HG03571 (cell line): ENCODE results near the gene ZNF521.
"Not testable (repeated sequence)": the region's sequence is repeated elsewhere in the genome, so short reads cannot be mapped to it uniquely, and the experiment has no call there.

ENCODE experiments used
- ATAC-seq: cut with Tn5 transposase; IDR thresholded peaks from one replicate; pipeline ENCODE4 v1.9.1; 2021; ENCODE audit not compliant: unreplicated experiment

The ZNF521 gene

DNA sequence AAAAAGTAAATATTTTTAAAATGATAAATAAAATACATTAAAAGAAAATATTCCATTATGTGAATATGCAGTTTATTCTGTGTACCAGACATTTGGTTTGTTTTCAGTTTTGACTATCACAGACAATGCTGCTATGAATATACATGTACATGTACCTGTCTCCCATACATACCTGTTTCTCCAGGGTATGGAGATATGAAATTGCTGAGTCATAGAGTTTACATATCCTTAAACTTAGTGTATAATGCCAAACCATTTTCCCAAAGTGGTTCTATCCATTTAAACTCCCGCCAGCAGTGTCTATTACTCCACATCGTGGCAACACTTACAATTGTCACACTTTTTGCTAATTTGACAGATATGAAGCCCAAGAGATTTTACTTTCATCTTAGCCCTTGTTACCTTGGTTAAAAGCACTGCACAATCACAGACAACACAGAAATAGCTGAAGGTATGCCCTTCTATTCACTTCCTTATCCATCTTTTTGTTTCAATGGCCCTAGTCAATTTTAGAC is 56.3 kb downstream of the ZNF521 start:
- no peak for ATAC-seq

DNA sequence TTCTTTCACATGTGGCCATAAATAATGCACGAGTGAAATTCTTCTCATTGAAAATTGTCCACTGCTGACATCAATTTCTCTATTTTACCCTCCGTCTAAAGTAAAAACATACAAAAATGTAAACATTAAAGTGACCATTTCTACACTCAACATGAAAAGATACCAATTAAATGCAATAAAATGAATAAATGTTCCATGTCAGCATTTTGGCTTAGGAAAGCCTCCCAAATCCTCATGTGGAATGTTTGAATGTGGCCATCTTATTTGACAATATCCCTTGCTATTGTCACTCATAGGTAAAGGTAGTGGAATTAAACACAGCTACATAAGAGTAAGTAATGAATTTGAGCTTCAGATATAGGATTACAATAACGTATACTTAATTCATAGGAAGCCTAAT is 60.8 kb downstream of the ZNF521 start:
- no peak for ATAC-seq

DNA sequence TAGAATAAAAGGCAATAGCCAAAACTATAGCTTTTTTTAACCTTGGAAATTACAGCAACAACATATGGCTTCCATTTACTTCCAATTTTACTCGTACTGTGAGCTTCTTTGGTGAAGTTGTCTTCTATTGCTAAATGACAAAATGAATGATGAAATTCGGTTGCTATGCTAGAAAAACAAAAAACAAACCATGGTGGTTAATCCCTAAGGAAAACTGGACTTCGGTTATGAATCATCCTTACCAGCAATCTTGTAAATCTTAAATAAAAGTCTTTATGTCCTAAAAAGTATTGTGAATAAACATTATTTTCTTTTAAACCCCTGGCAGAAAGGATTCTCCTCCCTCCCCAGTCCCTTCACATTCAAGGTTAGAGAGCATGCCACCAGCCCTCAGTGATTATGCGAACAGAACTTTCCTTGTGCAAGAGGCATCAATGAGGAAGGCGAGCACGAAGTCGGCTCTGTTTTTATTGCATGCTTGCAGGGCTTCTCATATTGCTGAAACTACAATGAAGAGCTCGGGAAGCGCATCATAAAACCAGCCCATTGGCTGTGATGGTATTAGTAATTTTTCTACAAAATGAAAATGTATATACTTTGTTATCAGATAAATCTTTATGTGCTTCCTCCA is 62.9 kb downstream of the ZNF521 start:
- no peak for ATAC-seq

DNA sequence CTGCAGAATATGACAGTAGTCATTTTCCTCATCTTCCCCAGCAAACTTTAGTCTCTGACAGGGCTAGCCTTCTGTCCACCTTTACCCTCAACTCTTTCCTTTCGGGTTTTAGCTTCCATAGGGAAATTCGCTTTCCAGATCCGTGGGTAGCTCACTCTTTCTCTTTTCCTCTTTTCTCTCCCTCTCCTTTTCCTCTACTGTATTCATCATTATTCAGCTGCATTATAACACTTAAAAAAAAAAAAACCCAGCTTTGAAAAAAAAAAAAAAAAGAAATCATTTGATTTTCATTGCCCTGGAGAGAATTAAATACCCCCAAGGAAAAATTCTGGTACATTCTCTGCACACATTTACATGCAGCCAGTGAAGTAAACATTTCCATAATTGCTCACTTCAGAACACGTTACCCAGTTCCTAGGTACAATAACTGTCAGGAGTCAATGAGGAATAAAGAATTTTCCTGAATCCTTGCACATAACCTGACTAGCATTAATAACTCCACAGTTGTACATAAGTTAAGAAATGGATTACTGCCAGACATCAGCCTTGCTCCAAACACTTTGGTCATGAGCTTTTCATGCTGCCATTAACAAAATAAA is 63.5 kb downstream of the ZNF521 start:
- ATAC-seq: no peak

DNA sequence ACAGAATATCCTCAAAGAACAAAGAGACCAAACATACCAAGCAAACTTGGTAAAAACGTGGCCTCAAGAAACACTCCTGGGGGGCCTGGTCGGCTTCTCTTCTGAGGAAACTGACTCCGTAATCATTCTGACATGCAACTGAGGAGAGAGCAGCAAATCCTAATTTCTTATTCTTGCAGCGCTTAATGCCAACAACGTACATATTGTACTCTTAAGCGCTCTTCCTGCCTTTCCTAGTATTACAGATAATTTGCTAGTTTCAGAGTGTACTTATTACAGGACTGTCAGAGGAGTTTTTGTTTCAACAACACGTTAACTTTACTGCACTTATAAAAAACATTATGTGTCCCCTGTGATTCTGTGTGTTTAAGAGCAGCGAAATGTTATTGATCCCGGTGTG is 64.9 kb downstream of the ZNF521 start:
- no peak for ATAC-seq

DNA sequence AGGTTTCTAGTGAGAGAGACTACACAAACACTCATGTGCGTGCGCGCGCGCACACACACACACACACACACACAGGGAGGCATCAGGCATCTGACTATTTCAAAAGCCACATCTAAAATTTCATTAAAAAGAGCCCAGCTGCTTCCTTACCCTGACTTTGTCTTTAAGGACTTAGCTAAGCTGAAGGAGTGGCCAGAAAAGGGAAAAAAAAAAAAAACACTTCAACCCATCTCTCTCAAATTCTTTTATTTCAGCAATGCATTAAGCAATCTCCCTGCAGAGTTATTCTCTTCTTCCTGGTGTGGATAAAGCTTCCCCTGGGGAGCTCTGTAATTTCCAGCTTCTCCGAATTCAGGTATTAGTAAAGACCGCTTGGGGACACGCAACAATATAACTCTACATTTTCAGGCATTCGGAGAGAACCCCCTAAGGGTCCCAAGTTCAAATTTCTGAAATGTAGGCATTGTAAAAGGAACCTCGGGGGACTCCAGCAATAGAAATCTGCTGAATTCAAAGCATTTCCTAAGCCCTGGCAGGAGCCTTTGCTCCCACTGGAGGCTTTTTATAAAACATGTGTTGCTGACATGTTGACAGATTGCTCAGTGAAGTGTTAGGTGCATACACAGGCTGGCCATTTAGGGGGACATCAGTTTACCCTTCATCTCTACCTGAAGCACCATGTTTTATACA is 67.0 kb downstream of the ZNF521 start:
- no peak for ATAC-seq

DNA sequence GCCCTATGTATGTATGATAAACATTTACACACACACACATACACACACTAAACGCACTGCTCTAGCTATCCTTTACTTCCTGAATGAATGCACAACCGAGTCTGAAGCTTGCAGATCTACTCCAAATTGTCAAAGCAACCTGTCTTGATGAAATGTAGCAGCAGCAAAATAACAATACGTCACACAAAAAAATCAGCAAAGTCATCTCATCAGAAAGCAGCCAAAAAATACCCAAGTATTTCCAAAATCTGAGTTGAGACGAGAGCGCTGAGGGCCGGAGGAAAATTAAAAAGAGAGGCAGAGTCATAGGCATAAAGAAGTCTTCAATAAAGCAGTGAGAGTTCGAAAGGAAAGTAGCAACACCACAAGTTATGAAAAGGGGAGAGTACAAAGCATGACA is 67.7 kb downstream of the ZNF521 start:
- no peak for ATAC-seq

DNA sequence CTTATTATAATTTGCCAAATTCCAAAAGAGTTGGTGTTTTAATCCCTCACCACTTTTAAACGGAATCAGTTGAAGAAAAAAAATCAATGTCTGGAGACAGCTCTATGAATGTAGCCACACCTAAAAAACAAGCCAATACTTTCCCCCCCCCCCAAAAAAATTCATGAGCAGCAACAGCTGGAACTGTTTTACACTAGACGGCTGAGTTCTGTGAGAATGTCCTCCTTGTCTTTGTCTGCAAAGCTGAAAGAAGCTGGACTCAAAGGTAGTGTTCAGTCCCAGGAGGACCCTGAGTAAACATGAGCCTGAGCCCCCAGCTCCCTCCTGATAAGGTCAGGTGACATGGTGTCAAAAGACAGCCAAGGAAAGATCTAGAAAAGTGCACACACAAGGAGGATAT is 68.2 kb downstream of the ZNF521 start:
- no peak for ATAC-seq

DNA sequence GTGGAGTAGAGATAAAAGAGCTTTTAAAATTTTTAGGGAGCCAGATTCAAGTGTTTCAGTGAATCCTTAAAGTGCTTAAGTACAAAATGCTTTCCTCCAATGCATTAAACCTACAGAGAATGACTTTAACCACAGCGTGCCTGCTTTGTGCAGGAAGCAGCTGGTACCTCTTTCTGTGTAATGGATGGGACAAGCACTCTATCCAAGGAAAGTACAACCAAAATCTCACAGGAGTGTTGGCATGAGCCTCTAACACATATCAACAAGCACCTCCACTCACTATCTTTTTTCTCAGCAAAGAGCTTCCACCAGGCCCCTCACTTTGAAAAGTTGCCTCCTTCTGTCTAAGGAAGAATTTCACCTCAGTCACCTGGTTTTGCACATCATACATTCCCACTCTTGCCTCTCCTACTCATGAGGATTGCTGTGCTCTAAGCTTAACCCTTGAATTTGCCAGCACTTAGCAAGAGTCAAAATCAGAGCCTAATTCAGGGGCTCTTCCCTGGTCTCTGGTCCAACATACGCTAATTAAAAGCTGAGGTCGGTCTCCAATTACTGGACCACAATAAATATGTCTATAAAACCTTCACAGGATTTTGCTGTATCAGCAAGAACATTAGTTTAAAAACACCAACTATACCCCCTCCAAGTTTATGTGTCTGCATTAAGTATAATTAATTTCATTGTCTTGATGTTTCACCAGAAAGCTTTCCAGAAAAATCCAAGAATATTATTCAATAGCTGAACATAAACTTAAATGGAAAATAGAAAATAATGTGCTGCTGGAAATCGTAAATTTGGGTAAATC is 68.9 kb downstream of the ZNF521 start:
- ATAC-seq: no peak

DNA sequence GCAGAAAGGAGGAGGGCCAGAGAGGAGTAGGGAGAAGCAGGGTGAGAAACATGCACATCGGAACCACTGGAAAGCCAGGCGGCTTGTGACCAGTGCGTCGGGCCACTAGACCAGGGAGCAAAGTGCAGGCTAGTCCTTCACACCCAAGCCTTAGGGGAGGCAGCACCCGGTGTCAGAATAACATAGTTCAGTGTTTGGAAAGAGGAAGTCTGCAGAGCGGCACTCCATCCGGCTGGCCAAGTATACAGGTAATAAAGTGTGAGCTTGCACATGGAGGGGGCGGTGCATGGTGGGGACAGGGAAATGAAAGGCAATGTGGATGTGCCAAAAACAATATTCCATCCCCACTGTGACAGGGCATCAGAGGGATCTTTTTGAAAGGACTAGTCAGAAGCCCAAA is 69.7 kb downstream of the ZNF521 start:
- ATAC-seq: no peak

DNA sequence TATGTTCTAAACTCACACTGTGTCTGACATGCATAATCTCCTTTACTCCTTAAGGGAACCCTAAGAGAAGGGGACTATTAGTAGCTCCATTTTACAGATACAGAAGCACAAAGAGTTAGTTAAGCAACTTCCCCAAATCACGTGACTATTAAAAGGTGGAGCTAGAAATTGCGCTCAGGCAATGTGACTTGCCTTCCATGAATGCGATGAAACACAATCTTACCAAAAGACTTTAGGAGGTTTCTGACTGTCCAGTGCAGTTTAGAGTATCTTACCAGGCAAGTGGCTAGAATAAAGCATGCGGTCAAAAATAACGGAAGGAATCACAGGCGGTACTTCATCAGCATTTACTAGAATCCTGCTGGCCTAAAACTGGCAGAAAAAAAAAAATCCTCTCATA is 70.4 kb downstream of the ZNF521 start:
- ATAC-seq: no peak

DNA sequence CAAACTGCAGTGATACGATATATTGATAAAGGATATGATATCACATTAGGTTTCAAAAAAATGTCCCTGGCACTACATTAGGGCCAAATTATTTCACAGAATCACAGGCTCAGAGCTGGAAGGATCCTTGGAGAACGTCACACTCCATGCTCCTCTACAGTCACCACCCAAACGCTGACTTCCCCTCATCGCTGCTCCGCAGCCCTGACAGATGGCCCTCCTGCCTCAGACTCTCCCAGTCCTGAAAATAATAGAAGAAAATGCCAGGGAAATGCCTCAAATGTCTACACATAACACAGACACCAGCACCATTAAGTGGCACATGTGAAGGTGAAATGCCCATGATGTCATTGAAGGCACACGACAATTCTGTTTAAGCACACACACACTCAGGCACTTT is 72.0 kb downstream of the ZNF521 start:
- no peak for ATAC-seq

DNA sequence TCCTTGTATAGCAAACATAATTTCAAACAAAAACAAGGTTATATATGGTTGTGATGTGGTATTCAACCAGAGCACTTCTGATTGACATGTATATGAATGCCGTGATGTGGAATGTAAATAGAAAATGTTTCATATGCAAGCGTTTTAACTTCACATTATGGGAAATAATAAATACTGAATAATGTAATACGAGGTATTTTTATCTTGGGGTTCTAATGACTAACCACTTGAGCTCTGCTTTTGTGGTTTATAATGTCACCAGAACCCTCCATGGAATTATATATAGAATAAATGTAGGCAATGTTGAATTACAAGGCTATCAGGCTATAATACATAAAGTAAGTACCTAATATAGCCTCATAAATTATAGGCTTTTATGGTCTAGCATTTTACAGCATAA is 72.4 kb downstream of the ZNF521 start:
- no peak for ATAC-seq

DNA sequence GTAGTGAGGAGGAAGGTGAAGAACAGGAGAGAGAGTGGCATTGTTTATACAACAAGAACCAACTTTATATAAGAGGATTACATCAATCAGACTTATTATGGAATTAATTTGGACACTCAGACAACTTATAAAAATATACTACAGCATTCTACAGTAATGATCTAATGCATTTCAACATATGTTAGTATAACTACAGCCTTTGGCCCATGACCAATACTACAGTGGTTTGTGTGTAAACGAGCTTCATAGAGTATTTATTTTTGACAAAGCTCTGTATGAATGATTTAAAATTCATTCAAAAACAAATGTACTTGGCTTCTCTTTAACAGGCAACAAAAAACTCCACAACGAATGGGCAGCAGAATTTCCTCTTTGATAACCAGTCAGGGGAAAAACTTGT is 72.8 kb downstream of the ZNF521 start:
- no peak for ATAC-seq

DNA sequence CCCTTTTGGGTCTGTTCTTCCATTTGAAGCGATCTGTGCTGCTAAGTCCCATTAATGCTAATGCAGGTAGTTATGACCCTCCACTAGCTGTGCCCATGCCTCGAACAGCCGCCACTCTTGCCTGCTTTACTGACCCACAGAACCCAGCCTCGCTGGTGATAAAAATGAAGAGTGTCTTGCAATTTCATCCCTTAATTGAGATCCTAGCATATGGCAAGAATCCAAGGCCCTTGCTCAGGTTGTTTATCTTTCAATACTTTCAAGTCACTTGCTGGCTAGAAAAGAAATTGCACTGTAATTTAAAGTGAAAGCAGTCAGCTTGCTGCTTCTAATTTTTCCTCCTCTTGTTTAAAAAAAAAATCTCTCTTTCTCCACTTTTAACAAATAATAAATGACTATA is 73.6 kb downstream of the ZNF521 start:
- ATAC-seq: no peak

DNA sequence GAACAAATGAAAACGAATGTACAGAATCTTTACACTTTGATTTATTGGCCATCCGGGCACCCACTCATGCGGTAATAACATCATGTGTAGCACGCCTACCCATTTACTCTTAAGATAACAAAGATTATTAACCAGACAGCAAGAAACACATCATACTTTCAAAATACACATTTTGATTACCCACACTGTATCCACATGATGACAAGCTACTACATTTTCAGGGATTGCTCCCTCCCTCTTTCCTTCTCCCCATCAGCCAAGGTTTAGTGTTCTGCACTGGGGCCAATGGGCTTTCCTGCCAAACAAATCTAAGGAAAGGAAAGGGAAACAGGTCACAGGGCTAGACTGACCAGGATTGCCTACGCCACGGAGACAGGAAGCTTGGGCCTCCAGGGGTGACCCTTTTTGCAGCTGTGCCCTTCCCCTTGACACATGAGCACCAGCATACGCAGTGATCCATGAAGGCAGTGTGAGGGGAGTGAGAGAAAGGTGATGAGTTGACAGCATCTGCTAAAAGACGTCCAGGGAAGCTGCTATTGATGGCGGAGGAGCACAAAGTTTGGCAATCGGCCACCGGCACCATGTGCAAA is 76.5 kb downstream of the ZNF521 start:
- ATAC-seq: no peak

DNA sequence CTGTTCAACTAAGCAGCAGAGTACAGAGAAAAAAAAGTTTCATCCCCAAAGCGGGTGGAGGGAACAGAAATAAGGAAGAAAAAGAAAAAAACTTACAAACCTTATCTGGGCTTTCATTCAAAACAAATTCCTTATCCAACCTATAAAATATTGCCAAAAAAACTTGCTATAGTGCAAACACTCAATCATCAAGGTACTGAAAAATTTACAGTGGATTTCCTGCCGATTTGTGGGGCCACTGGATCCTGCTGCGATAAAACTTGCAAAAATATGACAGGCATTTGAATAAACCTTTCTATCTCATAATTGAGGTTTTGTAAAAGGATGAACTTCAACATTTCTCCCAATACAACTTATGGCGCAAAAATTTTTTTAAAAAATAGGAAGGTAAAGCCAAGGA is 77.0 kb downstream of the ZNF521 start:
- no peak for ATAC-seq

DNA sequence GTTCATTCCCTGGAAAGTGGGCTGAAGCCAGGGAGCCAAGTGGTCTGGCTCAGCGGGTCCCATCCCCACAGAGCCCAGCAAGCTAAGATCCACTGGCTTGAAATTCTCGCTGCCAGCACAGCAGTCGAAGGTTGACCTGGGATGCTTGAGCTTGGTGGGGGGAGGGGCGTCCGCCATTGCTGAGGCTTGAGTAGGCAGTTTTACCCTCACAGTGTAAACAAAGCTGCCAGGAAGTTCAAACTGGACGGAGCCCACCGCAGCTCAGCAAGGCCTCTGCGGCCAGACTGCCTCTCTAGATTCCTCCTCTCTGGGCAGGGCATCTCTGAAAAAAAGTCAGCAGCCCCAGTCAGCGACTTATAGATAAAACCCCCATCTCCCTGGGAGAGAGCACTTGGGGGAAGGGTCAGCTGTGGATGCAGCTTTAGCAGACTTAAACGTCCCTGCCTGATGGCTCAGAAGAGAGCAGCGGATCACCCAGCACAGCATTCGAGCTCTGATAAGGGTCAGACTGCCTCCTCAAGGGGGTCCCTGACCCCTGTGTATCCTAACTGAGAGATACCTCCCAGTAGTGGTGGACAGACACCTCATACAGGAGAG is 84.9 kb downstream of the ZNF521 start:
- ATAC-seq: not testable (repeated sequence)

DNA sequence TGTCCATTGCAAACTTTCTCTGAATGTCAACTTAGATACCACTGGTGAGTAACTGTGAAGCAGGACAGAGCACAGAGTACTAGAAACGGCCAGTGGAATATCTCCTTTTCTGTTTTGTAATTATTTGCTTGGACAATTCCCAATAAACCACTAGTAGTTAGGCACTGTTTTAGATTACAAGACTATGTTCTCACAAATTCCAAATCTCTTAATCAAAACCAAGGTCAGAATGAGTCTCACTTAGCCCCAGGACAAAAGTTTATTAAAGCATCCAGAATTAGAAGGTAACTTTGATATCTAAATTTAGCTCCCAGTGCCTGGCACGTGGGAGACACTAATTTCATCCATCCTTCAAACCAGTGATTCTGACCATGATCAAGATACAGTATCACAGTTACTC is 89.0 kb downstream of the ZNF521 start:
- ATAC-seq: no peak

DNA sequence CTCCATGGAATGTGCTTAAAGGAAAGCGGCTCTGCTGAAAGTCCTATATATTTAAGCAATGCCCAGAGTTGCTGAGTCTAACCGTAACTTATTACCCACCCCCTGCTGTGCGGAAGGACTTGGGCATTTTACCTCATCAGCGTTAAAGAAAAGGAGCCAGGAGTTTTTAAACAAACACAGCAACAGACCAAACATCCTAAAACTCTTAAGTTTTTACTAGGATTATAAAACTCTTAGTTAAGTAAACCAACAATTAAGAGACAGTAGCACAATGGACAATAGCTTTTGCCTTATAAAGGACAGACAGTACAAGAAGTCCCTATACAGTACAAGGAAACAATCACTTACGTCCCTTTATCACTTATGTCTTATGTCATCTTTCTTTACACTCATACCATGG is 90.2 kb downstream of the ZNF521 start:
- no peak for ATAC-seq

DNA sequence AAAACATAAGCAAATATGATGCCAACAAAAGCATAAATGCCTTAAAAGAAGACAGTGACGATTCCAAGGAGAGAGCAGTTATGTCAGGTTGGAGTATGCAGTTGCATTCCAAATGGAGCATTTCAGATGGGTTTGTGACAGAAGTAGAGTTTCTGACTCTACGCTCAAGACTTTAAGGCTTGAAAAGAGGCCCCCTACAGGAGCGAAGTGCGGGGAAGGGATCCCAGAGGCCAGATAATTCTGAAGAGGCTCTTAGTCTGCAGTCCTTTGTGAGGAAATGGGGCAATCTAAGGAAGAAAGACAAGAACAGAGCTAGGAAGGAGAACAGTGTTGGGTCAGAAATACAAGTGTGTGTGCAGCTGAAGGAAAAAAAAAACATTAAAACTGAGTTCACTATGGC is 95.5 kb downstream of the ZNF521 start:
- no peak for ATAC-seq
